Endothelial cell (in vitro differentiated cells): ENCODE data around the gene VWF. TPM values are rescaled to one million over a fixed set of nuclear protein-coding genes. Genes with fewer than 3 reads are reported as not detected.
"Not testable (repeated sequence)": the region's sequence is repeated elsewhere in the genome, so short reads cannot be mapped to it uniquely, and the experiment has no call there.

Experiments
- DNase-seq: peaks from one replicate; pipeline ENCODE4 v3.0.0; 2021; ENCODE audit warnings: low spot score
- H3K27ac Mint-ChIP-seq: one replicate; pipeline ENCODE4 v1.8.0; 2021; ENCODE audit warnings: mixed read lengths, inconsistent platforms; ENCODE audit not compliant: unreplicated experiment
- H3K27me3 Mint-ChIP-seq: one replicate; pipeline ENCODE4 v1.8.0; 2021; ENCODE audit warnings: mild to moderate bottlenecking, moderate library complexity, mixed read lengths, inconsistent platforms; ENCODE audit not compliant: unreplicated experiment
- H3K36me3 Mint-ChIP-seq: one replicate; pipeline ENCODE4 v1.8.0; 2021; ENCODE audit warnings: mild to moderate bottlenecking, low read depth, mixed read lengths, inconsistent platforms; ENCODE audit not compliant: unreplicated experiment
- H3K4me1 Mint-ChIP-seq: one replicate; pipeline ENCODE4 v1.8.0; 2021; ENCODE audit warnings: mild to moderate bottlenecking, mixed read lengths, inconsistent platforms; ENCODE audit not compliant: unreplicated experiment
- H3K4me3 Mint-ChIP-seq: one replicate; pipeline ENCODE4 v1.8.0; 2021; ENCODE audit warnings: mild to moderate bottlenecking, mixed read lengths, inconsistent platforms; ENCODE audit not compliant: unreplicated experiment
- H3K9me3 Mint-ChIP-seq: one replicate; pipeline ENCODE4 v1.8.0; 2021; ENCODE audit warnings: mixed read lengths, inconsistent platforms; ENCODE audit not compliant: unreplicated experiment
- total RNA-seq: library from RNA; stranded (reverse); fragmentation: NEBNext Ultra II Directional; extraction: Animal tissue kit (Norgen Biotek cat#: 25700); gene quantifications from one replicate; pipeline ENCODE4 v1.2.1, GENCODE V29; 2021; ENCODE audit not compliant: unreplicated experiment
- TF ChIP-seq, protein P1 (sequence below): fragments of 200-600 bp; sonication (generic); IDR thresholded peaks from one replicate; pipeline ENCODE4 v1.5.0; 2021; ENCODE audit warnings: antibody characterized with exemption; ENCODE audit not compliant: unreplicated experiment

VWF gene
- total RNA-seq, 1 donor from 2014 or later: 56.0 TPM

- Mint-ChIP-seq H3K9me3 (no peaks in the 10 kb centered on the region), H3K36me3 (peaks cover 15% of the 10 kb centered on the region), H3K4me3 (peak overlapping the region; percentile 17), H3K27ac (no peak overlapping the region), H3K27me3 (no peaks in the 10 kb centered on the region), H3K4me1 (no peaks in the 10 kb centered on the region)
- DNase-seq: no peak
- TF ChIP-seq, protein P1, sequence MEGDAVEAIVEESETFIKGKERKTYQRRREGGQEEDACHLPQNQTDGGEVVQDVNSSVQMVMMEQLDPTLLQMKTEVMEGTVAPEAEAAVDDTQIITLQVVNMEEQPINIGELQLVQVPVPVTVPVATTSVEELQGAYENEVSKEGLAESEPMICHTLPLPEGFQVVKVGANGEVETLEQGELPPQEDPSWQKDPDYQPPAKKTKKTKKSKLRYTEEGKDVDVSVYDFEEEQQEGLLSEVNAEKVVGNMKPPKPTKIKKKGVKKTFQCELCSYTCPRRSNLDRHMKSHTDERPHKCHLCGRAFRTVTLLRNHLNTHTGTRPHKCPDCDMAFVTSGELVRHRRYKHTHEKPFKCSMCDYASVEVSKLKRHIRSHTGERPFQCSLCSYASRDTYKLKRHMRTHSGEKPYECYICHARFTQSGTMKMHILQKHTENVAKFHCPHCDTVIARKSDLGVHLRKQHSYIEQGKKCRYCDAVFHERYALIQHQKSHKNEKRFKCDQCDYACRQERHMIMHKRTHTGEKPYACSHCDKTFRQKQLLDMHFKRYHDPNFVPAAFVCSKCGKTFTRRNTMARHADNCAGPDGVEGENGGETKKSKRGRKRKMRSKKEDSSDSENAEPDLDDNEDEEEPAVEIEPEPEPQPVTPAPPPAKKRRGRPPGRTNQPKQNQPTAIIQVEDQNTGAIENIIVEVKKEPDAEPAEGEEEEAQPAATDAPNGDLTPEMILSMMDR: no peak
These were observed 18.3 kb downstream of the VWF start for GRCh38 chr12:6106218-6106617.

GRCh38 chr12:6104842-6105241 is 19.6 kb downstream of the VWF start:
- H3K36me3 Mint-ChIP-seq: peaks cover 11% of the 10 kb centered on the region
- H3K9me3 Mint-ChIP-seq: no peaks in the 10 kb centered on the region
- no peaks in the 10 kb centered on the region for H3K27me3 Mint-ChIP-seq
- H3K4me3 Mint-ChIP-seq: no peak overlapping the region
- no peaks in the 10 kb centered on the region for H3K4me1 Mint-ChIP-seq
- TF ChIP-seq, protein P1: no peak
- no peak overlapping the region for H3K27ac Mint-ChIP-seq
- DNase-seq: no peak

GRCh38 chr12:6104027-6104426 is 20.4 kb downstream of the VWF start:
- TF ChIP-seq, protein P1: no peak
- no peak for DNase-seq
- no peak overlapping the region for H3K27ac Mint-ChIP-seq
- no peak overlapping the region for H3K4me3 Mint-ChIP-seq
- no peaks in the 10 kb centered on the region for H3K27me3 Mint-ChIP-seq
- peaks cover 6% of the 10 kb centered on the region for H3K36me3 Mint-ChIP-seq
- no peaks in the 10 kb centered on the region for H3K9me3 Mint-ChIP-seq
- H3K4me1 Mint-ChIP-seq: no peaks in the 10 kb centered on the region

GRCh38 chr12:6102021-6102420 is 22.4 kb downstream of the VWF start:
- H3K4me1 Mint-ChIP-seq, H3K4me3 Mint-ChIP-seq, H3K27ac Mint-ChIP-seq, DNase-seq, H3K9me3 Mint-ChIP-seq, H3K27me3 Mint-ChIP-seq, H3K36me3 Mint-ChIP-seq: not testable (repeated sequence)

DNA sequence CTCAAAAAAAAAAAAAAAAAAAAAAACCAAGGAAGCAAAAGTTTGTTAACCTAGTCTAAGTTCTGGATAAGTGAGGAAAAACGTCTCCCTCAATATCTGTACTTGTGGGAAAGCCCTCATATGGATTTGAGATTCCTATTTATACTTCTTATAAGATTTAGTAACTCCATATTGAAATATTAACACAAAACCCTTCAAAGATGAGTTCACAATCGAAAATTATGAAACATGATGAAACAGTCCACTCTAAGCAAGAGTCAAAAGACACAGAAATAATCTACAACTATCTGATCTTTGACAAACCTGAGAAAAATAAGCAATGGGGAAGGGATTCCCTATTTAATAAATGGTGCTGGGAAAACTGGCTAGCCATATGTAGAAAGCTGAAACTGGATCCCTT is 25.2 kb downstream of the VWF start:
- Mint-ChIP-seq H3K27me3 (no peaks in the 10 kb centered on the region), H3K9me3 (no peaks in the 10 kb centered on the region), H3K27ac (no peak overlapping the region), H3K4me3 (no peak overlapping the region), H3K36me3 (peaks cover 3% of the 10 kb centered on the region), H3K4me1 (no peaks in the 10 kb centered on the region)
- no peak for DNase-seq
- TF ChIP-seq, protein P1: no peak

DNA sequence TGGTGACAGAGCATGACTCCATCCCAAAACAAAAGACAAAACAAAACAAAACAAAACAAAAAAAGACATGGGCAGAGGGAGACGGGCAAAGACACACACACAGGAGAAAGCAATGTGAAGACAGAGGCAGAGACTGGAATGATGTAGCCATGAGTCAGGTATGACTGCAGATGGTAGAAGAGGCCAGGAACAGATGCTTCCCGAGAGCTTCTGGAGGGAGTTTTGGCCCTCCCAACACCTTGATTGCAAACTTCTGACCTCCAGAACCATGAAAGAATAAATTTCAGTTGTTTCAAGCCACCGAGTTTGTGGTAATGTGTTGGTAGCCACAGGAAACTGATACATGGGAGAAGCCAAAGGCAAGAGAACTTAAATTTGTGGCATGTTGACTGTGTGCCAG is 27.1 kb downstream of the VWF start:
- TF ChIP-seq, protein P1: no peak
- H3K36me3 Mint-ChIP-seq: peaks cover 12% of the 10 kb centered on the region

More for the DNA sequence above, 27.1 kb downstream of the VWF start:
- H3K27me3 Mint-ChIP-seq: peaks cover under 1% of the 10 kb centered on the region
- DNase-seq: no peak
- no peak overlapping the region for H3K4me3 Mint-ChIP-seq
- no peak overlapping the region for H3K27ac Mint-ChIP-seq
- H3K9me3 Mint-ChIP-seq: no peaks in the 10 kb centered on the region
- no peaks in the 10 kb centered on the region for H3K4me1 Mint-ChIP-seq
